Right lobe of liver (tissue), 4 donors: Measurements from ENCODE around the gene PHLDA2.

Source experiments
- CTCF ChIP-seq, 4 donors: fragments of 200-600 bp in 3 of 4; fragments of 450-650 bp in 1 of 4; IDR thresholded peaks; one replicate each; pipeline versions ENCODE4 v1.5.1 to v1.8.0; 2016 to 2022; ENCODE audit warnings: antibody characterized with exemption in 4 of 4, mild to moderate bottlenecking in 2 of 4
- POLR2A ChIP-seq: fragments of 450-650 bp; IDR thresholded peaks from one replicate; pipeline ENCODE4 v1.6.1; 2017; ENCODE audit warnings: antibody characterized with exemption, mild to moderate bottlenecking
- donor health status: DM: no; HTN: no; CAD: no.
- donor health status: DM: no; HTN: no; CAD: no.
- donor health status: DM: no; HTN: yes; CAD: no.

GRCh38 chr11:2927851-2928604 lies 1.2 kb downstream of the PHLDA2 start:
- TF ChIP-seq CTCF (IDR thresholded peaks at IDR 0.05), result no peak
- no peak for TF ChIP-seq POLR2A
